Measurements from ENCODE around the gene FNTB.
"Not testable (repeated sequence)": the region's sequence is repeated elsewhere in the genome, so short reads cannot be mapped to it uniquely, and the experiment has no call there.

Gene FNTB

DNA sequence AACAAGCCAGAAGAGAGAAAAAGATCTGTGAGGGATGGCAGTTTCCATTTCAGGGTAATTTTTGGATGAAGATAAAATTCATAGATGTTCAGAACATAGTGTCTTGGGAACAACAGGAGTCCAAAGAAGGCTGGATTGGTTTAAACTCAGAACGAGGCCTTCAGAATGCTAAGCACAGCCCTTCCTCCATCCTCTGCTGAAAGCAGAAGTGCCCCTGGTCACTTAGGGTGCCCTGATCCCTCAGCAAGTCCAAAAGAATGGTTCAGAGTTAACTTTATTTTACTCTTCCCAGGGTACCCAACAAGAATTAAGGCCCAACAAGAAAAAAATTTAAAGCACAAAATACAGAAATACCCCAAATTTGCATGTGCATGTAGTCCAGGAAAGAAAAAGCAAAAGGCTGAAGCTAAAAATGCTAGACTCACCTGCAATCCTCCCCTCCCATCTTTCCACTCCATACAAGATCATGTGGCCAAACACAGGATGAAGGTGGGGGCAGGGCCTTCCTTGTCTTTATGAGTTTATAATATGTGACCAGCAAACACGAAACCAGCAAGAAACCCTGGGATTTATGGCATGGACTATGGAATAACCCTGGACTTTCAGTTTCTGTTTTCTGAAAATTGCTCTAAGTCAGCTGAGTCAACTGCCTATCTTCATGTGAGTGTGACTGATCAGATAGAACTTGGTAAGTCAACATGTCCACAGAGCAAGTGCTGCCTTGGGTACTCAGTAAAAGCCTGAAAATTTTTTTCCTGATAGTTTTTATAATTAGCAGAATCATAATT, 94.5 kb downstream of the FNTB start:
- in situ Hi-C loops (cut with MboI; ENCODE audit: low sequenced_read_pairs): no loop called here

DNA sequence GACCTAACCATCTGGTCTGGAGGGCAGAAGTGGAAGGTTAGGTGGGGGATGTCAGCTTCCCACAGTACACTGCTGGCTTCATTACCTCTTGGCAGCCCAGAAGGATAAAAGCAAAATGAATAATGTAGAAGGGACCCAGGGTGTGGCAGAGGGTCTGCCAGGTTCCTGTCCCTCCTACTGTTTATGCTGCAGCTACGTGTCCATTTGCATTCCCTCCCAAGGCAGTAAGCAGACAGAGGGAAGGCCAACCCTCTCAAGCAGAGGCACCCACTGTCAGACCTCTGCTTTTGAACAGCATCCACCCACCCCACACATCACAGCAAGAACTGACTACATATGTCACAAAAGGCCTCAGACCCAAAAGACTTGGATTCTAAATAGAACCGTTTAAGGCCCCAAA, 96.2 kb downstream of the FNTB start:
- in situ Hi-C loops (cut with MboI; ENCODE audit: low sequenced_read_pairs): no loop called here

DNA sequence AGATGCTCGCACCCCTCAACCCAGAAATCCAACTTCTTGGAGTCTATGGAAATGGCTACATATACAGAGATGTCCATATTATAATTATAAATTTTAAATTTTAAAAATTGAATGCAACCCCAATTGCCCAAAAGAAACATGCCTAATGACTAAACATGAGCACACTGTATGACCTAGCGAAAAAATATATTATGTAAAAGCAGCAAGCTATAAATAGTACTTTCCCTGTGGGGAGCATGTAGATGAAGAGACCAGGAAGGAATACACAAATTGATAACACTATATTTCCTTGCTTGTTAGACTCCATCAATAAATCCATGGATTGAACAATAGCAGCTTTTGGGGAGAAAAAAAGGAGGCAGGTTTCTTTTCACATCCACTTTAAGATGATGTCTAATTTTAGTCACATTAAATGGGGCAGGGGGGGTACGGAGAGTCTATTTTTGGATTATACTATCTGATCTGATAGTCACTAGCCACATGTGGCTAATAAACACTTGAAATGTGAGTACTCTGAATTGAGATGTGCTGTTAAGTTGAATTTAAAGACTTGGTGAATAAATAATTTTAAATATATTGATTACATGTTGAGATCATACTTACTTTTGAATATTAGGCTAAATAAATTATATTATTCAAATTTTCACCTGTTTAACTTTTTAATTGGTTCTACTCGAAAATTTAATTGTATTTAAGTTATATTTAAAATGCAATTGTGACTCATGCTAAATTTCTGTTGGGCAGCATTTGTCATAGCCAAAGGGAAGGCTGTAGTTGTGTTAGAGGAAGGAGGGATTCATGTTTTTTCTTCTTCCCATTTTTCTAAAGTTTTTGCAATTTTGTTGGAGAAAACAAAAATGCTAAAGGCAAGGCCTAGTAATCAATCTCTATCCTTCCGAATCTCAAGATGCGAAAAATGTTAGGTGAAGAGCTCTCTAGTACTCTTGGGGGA, 98.1 kb downstream of the FNTB start:
- in situ Hi-C loops (cut with MboI; ENCODE audit: low sequenced_read_pairs): no loop called here

DNA sequence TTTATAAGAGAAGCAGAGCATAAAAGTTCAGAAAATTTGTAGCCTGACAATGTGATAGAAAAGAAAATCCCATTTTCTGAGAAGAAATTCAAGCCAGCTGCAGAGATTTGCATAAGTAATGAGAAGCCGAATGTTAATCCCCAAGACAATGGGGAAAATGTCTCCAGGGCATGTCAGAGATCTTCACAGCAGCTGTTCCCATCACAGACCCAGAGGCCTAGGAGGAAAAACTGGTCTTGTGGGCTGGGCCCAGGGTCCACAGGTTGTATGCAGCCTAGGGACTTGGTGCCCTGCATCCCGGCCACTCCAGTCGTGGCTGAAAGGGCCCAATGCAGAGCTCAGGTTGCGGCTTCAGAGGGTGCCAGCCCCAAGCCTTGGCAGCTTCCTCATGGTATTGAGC, 100.0 kb downstream of the FNTB start:
- in situ Hi-C loops (cut with MboI; ENCODE audit: low sequenced_read_pairs): not testable (repeated sequence)

DNA sequence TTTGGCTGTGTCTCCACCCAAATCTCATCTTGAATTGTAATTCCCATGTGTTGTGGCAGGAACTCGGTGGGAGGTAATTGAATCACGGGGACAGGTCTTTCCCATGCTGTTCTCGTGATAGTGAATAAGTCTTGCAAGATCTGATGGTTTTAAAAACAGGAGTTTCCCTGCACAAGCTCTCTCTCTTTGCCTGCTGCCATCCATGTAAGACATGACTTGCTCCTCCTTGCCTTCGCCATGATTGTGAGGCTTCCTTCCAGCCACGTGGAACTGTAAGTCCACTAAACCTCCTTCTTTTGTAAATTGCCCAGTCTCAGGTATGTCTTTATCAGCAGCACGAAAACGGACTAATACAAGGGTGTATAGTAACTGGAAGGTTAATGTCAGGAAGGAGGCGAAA, 101.1 kb downstream of the FNTB start:
- in situ Hi-C loops (cut with MboI; ENCODE audit: low sequenced_read_pairs): not testable (repeated sequence)

DNA sequence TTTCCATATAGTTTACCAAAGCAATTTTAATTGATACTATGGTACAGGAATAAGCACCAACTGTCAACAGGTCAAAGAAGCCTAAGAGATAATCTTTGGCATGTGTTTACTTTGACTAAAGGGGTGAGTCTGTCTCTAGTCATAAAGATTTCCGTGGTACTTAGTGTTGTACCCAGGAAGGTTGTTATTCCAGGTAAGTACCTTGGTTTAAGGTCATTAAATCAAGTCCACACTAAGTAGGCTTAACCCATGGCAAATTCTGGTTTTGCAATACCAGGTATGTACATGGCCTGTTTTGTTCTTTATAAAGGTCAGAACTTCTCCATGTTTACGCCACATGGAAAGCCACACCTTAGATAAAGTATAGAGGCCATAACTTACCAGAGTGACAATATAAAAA, 105.7 kb downstream of the FNTB start:
- in situ Hi-C loops (cut with MboI; ENCODE audit: low sequenced_read_pairs): no loop called here

DNA sequence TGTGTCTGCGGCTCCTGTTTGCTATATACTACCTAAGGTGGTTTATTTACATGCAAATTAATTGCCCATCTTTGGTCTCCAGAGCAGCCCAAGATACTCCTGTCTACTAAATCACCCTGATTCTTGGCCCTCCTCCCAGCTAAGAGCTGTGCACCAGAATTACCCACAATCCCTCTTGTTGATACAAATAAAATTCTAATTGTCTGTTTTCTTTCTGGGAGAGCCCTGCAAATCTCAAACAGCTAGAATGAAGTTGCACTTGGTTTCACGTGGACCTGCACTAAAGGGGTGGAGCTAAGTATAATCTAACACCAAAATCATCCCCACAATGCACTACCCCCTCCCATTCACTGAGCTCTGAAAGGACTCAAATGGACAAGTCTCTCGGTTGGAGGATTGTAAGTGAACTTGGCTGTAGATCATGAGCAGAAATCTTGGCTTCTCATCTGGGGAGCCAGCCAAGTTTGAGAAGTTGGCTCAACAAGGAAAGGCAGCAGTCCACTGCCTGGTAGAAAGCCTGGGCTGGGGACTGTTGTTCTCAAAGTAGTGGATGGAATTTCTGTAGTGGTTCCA, 109.0 kb downstream of the FNTB start:
- in situ Hi-C loops (cut with MboI; ENCODE audit: low sequenced_read_pairs): no loop called here

DNA sequence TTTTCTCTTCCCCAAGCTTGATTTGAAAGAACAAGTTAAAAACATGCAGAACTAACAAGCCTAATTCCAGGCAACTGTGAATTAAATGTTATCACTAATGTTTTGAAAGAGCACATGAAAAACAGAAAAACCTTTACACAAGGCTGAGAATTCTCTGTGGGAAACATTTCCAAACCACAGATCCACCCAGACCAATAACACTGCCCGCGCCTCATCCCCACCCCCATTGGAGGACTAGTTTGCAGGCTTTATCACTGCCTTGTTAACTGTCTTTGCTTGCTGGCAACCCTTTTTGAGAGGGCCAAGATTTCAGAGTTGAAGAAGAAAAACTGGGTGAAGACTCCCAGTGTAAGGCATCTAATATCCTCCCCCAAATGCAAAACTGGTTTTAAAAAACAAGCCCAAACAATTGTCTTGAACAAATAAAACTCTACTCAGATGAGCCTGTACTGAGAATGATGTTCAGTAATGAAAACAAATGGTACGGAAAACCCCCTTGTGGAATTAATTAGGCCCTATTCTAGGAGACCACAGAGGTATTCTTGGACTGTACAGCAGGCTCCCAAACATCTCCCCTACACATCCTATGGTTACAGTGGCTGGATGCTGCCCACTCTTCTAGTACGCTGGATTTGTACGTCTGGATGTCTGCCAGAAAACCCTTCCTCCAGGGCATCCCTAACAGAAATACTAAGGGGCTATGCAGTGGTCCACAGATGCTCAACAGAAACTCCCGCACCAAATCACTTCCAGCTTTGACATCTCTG, 109.8 kb downstream of the FNTB start:
- in situ Hi-C loops (cut with MboI; ENCODE audit: low sequenced_read_pairs): no loop called here

DNA sequence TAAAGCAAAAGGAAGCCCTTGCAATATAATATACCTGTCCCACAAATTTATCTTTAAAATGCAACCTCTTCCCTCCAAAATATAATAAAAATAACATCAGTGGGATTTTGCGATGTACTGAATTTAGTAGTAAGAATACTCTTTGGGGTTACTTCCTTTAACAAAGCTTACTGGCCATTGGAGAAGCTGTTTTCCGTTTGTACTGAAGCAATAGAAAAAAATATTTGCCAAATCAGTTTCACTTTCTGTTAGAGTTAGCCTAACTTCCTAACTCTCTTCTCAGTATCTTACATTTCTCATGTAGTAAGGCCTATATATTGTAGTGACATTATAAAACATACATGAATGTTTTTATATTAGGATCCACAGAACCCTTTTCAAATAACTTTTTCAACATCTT, 111.9 kb downstream of the FNTB start:
- in situ Hi-C loops (cut with MboI; ENCODE audit: low sequenced_read_pairs): no loop called here

DNA sequence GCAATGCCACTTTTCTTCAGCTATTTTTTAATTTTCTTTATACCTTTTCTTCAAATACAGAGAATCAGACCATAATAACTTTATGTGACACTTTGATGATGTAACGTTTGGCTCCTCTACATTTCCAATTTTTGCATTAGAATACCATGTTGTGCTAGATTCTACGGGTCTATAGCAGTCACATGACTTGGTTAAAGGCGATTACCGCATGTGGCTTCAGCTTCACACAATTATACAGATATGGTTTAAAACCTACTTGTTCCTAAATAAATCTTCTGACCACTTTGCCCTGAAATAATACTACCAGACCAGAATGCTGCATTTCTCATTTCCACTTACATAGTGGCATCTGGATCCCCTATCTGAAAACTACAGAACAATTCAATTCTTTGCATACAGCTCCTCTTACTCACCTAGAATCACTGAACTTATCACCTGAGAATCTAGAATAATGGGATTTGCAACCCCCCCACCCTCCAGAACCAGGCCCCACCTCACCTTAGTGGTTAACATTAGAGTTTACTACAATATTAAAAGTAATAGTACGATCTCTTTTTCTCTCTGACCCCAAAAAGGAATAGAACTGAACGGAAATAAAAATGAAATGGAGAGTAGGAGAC, 114.3 kb downstream of the FNTB start:
- in situ Hi-C loops (cut with MboI; ENCODE audit: low sequenced_read_pairs): no loop called here

DNA sequence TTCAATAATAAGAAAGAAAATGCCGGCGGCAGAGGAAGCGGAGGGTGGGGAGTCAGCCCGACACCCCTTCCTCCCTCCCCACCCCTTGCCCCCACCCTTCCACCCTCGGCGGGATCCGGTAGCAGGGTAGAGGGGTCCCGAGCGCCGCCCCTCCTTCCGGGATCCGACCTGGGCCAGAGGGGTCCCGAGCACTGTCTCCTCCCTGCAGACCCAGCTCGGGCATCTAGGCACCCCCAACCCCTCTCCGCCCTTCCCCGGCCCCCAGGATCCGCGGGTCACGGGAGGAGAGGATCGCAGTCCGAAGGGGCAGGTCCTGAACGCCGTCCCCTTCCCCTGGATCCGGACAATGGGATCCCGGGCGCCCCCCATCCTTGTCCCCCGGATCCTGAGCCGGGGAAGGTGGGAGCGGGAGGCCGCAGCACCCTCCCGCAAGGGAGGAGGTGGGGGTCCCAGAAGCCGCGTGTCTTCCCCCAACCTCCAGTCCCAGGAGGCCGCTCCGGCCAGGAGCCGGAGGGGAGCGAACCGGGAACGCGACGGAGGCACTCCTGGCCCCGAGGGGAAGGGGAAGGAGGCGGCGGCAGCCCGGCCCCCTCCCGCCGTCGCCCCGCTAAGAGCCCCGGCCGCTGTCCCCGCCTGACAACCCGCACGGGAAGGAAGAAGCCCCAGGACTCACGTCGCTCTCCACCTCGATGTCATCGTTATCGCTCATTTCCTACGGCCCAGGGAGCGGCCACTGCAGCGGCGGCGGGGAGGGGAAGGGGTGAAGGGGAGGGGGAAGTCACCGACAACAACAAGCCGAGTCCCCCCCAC, 115.1 kb downstream of the FNTB start:
- in situ Hi-C loops (cut with MboI; ENCODE audit: low sequenced_read_pairs): no loop called here

DNA sequence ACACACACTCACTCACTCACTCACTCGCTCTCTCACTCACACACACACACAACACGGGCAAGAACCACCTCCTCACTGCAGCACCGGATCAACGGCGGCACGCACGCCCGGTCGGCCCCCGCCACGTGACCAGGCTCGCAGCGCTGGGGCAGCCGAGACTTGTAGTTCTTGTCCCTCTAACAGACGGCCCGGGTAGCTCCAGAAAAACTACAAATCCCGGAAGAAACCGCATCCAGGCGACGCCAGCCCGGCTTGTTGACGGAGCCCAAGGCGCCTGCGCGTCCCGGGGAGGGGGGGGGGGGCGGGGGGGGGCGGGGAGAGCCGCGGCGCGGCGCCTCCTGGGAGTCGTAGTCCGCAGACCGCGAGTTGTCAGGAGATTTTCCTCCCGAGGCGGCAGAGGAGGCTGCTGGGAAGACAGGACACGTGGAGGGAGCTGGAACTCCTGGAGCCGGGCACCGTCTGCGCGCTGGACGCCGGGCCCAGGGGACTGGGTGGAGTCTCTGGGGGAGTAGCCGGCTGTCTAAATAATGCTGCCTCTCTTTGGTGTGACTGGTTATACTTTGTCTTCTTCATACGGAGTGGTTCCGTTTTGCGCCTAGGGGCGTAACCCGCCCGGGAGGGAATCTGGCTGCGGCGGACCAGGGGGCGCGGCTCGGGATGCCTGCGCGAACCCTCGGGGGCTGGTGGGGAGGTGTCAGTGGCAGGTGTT, 115.9 kb downstream of the FNTB start, which contains the start of gene MAX:
Gene MAX, minus strand, starts transcription at position 77 of the 709 bp plus-strand sequence. CDS start 178 bp downstream, outside the sequence.
- in situ Hi-C loops (cut with MboI; ENCODE audit: low sequenced_read_pairs): no loop called here

DNA sequence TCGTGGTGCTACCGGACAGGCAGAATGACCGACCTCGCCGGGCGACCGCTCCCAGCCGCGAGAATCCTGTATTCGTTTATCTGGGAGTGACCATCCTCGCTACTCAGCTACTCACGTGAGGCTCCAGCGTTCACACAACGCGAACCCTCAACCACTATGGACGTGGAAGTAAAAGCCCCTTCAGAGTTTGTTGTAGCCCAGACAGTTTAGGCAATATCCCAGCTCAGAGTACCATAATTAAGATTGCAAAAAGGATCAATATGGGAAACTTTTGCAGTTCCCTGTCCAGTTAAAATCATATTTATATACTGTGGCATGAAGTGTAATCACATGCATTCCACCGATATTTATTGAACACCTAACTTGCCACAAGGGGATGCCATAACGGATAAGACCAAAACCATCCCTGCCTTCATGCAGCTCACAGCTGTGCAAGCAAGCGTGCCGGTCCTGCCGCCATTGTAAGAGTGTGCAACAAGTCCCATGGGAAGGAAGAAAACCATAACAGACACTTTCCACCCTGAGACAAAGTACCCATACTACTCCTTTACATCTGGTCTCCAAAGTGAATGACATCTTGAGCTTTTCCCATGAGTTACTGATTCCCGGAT, 116.6 kb downstream of the FNTB start:
- in situ Hi-C loops (cut with MboI; ENCODE audit: low sequenced_read_pairs): no loop called here

DNA sequence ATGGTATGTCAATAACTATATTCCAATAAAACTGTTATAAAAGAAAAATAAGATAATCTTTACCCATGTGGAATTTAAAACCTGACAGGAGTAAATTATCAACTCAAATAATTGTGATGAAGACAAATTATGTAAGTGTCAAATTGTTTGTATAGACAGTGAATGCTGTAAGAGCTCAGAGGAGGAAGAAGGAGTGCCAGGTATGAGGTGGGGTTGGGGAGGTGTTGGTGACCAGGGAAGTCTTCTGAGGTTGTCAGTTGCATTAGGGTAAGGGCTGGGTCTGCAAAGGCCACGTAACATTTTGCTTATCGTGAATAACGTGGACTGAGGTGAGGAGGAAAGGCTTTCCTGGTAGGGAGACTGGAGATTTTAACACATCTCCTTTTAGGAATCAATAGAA, 118.1 kb downstream of the FNTB start:
- in situ Hi-C loops (cut with MboI; ENCODE audit: low sequenced_read_pairs): no loop called here

DNA sequence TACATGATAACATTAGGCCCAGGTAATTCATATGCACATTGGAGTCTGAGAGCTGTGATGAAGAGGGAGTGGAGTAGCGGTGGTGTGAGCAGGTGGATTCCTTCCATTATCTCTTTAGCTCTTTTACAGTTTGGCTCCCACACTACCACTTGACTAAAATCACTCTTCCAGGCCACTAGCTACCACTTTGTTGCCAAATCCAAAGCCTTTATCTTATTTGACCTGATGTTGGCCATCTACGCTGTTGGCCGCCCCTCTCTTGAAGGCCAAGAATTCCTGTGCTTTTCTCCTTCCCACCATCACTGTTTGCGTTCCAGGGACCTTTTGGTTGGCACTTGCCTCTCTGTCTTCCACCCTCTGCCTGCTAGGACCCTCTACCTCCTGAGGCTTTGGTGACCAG, 119.6 kb downstream of the FNTB start:
- in situ Hi-C loops (cut with MboI; ENCODE audit: low sequenced_read_pairs): no loop called here

DNA sequence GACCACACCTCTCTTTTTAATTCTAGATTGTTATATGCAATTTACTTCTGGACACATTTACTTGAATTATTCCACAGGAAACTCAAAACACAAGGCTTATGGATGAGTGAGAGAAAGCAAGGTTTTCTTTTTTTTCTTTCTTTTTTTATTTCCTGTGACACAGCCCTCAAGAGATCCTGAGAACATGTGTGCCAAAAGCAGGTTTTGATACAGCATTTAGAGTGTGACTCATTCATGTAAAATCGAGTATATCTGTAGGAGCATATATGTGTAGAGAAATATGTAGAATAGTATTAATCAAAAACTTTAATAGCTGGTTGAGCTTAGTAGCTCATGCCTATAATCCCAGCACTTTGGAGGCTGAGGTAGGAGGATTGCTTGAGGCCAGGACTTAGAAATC, 120.0 kb downstream of the FNTB start:
- in situ Hi-C loops (cut with MboI; ENCODE audit: low sequenced_read_pairs): no loop called here

DNA sequence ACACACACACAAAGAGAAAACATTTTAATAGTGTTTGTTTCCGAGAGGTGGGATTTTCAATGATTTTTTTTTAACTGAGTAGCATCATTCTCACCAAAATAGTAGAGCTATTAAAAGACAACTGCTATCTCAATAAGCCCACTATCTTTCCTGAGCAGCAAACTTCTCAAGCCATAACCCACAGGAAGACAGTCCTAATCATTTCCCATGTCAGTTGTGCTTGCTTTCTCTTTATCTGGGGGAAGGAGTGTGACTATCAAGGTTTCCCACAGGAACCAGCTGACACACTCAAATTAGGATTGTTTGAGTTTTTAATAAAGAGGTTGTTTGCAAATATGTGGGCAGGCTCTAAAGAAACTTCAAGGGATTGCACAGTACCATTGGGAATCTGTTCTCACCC, 120.5 kb downstream of the FNTB start:
- in situ Hi-C loops (cut with MboI; ENCODE audit: low sequenced_read_pairs): no loop called here

DNA sequence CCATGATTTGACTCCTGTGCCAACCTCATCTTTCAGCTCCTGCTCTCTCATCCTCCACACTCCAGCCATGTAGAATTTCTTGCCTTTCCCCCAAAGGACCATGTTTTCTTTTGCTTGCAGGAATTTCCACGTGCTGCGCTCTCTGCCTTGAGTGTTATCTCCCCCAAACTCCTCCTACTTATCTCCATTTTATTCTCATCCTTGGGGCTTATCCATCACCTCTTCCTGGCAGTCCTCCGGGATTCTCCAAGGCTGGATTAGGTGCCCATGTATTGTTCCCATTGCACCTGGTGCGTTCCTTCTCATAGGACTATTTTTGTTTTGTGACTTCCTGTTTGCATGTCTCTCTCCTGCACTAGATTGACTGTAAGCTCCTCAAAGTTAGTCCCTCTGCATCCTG, 122.7 kb downstream of the FNTB start:
- in situ Hi-C loops (cut with MboI; ENCODE audit: low sequenced_read_pairs): no loop called here

DNA sequence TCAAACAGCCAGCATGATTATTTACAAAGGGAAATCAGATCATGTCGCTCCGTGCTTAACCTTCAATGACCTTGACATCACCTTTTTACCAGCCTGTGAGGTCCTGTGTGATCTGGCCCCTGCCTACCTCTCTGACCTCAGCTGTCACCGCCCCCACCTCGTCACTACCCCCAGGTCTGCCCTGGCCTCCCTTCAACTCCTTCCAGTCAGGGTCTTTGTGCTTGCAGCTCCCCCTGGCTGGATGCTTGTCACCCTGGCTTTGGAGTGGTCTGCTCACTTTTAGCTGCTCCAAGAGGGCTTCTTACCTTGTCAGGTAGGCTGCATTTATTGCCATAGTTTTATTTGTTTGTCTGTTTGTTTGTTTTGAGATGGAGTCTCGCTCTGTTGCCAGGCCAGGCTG, 123.8 kb downstream of the FNTB start:
- in situ Hi-C loops (cut with MboI; ENCODE audit: low sequenced_read_pairs): no loop called here

All from HL-60/S4 treated with retinoic acid at 250 ng/mL for 4 days and 3 days (cell line).